Measurements from ENCODE around the gene STRIP1. TPM values are rescaled to one million over a fixed set of nuclear protein-coding genes. Genes with fewer than 3 reads are reported as not detected.

The STRIP1 gene
- total and polyA plus RNA-seq, 2 of the 8 experiments (the other 6 are each of a cell fraction or from before 2014, with no cell fraction given): 21.3 to 45.6 TPM

DNA sequence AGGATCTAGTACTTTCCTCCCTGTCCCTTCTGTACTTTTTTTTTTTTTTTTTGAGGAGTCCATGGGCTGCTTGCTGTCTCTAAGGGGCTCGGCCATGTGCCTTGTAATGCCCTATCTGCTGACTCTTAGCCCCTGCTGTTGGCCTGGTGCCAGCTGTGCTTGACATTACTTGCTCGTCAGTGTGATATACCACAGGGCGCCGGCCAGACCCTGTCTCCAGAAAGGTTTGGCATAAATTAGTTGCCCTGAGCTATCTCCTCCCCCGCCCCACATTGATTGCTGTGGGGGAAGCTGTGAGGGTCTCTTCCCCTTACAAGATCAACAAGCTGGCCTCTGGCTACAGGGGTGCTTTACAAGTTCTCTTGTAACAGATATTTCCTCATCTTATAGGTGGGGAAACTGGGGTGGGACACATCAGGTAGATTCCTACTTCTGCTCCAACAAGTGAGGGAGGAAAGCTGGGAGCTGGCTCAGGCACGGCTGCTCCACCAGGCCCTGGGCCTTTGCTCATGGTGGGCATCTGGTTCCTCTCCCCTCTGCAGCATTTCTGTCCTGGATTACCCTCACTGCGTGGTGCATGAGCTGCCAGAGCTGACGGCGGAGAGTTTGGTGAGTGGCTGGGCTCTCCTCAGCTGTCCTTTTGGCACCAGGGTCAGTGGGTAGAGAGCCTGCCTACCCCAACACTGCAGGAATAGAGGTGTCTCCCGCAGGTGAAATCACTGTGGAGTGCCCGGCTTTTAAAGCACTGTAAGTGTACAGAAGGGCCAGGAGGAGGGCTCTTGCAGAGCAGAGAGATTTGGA, 15.6 kb downstream of the STRIP1 start:
- no peak for FAIRE-seq
- H3K18ac ChIP-seq (ENCODE audit: extremely low read depth, low read length): no peak overlapping the region
- H3K79me1 ChIP-seq (ENCODE audit: low read depth, low read length): no peaks in the 10 kb centered on the region; the same call in 1 of the 2 replicates
- H3K56ac ChIP-seq (replicated peaks; ENCODE audit: insufficient read length, low read depth, low read length): no peak overlapping the region
- no peaks in the 10 kb centered on the region for H3K79me2 ChIP-seq (ENCODE audit: control insufficient read depth in 1 of 2, insufficient read depth in 2 of 2, low read length in 2 of 2)
- H2AK5ac ChIP-seq (ENCODE audit: low read depth, low read length): no peak overlapping the region
- H4K8ac ChIP-seq (ENCODE audit: extremely low read depth, insufficient read depth, low read length): no peak overlapping the region
- no peak overlapping the region for H2BK12ac ChIP-seq (ENCODE audit: low read depth, low read length)
- no peaks in the 10 kb centered on the region for H3K27me3 ChIP-seq (replicated peaks in 1 of 4; ENCODE audit: control insufficient read depth in 3 of 4, extremely low read depth in 1 of 4, insufficient read depth in 3 of 4, low read length in 3 of 4)
- no peak overlapping the region for H3K9ac ChIP-seq (replicated peaks in 1 of 4; ENCODE audit: extremely low read depth in 1 of 4, low read depth in 3 of 4, low read length in 3 of 4)
- no peak overlapping the region for H2AFZ ChIP-seq (ENCODE audit: low read length)
- no peak overlapping the region for H3K27ac ChIP-seq (ENCODE audit: low read depth, low read length)
- no peaks in the 10 kb centered on the region for H3K4me1 ChIP-seq (replicated peaks in 1 of 4; ENCODE audit: control insufficient read depth in 3 of 4, insufficient read depth in 4 of 4, low read length in 3 of 4)
- H4K91ac ChIP-seq (replicated peaks; ENCODE audit: insufficient read length, low read length): no peak overlapping the region
- H2BK15ac ChIP-seq (ENCODE audit: low read length): no peak overlapping the region
- H2BK5ac ChIP-seq (ENCODE audit: low read depth, low read length): no peak overlapping the region
- no peak overlapping the region for H3K23ac ChIP-seq (ENCODE audit: insufficient read length)
- no peak overlapping the region for H3K4me3 ChIP-seq (ENCODE audit: extremely low read depth in 1 of 4, insufficient read depth in 2 of 4, low read depth in 3 of 4, low read length in 4 of 4)
- no peak overlapping the region for H3K4me2 ChIP-seq (ENCODE audit: insufficient read depth in 1 of 2, low read depth in 2 of 2, low read length in 2 of 2)
- no peak overlapping the region for H3K14ac ChIP-seq (ENCODE audit: insufficient read length)
- H3K36me3 ChIP-seq (ENCODE audit: control insufficient read depth in 2 of 4, insufficient read depth in 4 of 4, low read length in 3 of 4): peaks cover 51 to 86% (median 72%) of the 10 kb centered on the region in 4 experiments
- no peaks in the 10 kb centered on the region for H3K9me3 ChIP-seq (ENCODE audit: insufficient read depth in 2 of 2, low read depth in 1 of 2, low read length in 1 of 2)
- ChIA-PET POLR2A (ENCODE audit: partially characterized antibody) (interaction anchor here (0.9 to 2.7 kb wide), 4 partner anchors 8 to 15 kb away, joined by 3 to 13 read pairs (median 4); partner anchors contain the start of gene STRIP1), CTCF (ENCODE audit: partially characterized antibody) (interaction anchor here (0.7 to 40.7 kb wide), 5 partner anchors 9 to 410 kb away, joined by 3 to 1450 read pairs (median 88); partner anchors contain the start of genes ALX3, STRIP1 and UBL4B)
- H4K20me1 ChIP-seq (replicated peaks in 1 of 2; ENCODE audit: control insufficient read depth in 1 of 2, insufficient read depth in 2 of 2, low read length in 2 of 2): peaks cover 0 to 15% of the 10 kb centered on the region in 2 experiments
- H4K5ac ChIP-seq (ENCODE audit: insufficient read length, low read depth, low read length): no peak overlapping the region
- H3K23me2 ChIP-seq (ENCODE audit: low read depth, low read length): no peaks in the 10 kb centered on the region
- WGBS, 2 experiments (ENCODE audit: extremely low coverage in 1 of 2, insufficient coverage in 1 of 2, insufficient read length in 1 of 2, insufficient replicate concordance in 2 of 2, low coverage in 1 of 2, low lambda C conversion rate in 2 of 2, missing lambda C conversion rate in 1 of 2): 87% methylated on average over 11 of the region's 11 CpGs; no CpG with 5 or more reads in 1 of the 2 experiments
- no peak for DNase-seq (ENCODE audit: low read depth in 1 of 2, low spot score in 2 of 2)
- H3K4ac ChIP-seq (replicated peaks; ENCODE audit: insufficient read length, low read depth, low read length): no peak overlapping the region
- H2BK20ac ChIP-seq (ENCODE audit: low read length): no peak overlapping the region
- no peak overlapping the region for H2BK120ac ChIP-seq (replicated peaks; ENCODE audit: low read depth, low read length)
- TF ChIP-seq, protein P1, sequence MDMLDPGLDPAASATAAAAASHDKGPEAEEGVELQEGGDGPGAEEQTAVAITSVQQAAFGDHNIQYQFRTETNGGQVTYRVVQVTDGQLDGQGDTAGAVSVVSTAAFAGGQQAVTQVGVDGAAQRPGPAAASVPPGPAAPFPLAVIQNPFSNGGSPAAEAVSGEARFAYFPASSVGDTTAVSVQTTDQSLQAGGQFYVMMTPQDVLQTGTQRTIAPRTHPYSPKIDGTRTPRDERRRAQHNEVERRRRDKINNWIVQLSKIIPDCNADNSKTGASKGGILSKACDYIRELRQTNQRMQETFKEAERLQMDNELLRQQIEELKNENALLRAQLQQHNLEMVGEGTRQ (IDR thresholded peaks at IDR 0.05; ENCODE audit: low read length): no peak
- TF ChIP-seq TAF7 (optimal IDR thresholded peaks at IDR 0.05; ENCODE audit: borderline replicate concordance, low read depth, low read length) (no peak), HDAC6 (IDR thresholded peaks at IDR 0.05; ENCODE audit: low read depth, low read length) (no peak), POLR2A (IDR thresholded peaks at IDR 0.05; ENCODE audit: control extremely low read depth in 1 of 2, low read depth in 2 of 2, low read length in 2 of 2) (no peak), ZNF274 (IDR thresholded peaks at IDR 0.05; ENCODE audit: borderline replicate concordance, extremely low read depth, low read length) (no peak), RNF2 (IDR thresholded peaks at IDR 0.05; ENCODE audit: borderline replicate concordance, low read depth, low read length, missing control alignments, poor library complexity, severe bottlenecking) (no peak), RXRA (IDR thresholded peaks at IDR 0.05; ENCODE audit: insufficient read depth, low read depth, low read length) (no peak), FOSL1 (IDR thresholded peaks at IDR 0.05; ENCODE audit: insufficient read depth, low read depth, low read length) (no peak), SUZ12 (IDR thresholded peaks at IDR 0.05; ENCODE audit: low read length) (no peak)
